Esophagus squamous epithelium (tissue), 5 donors: Measurements from ENCODE around the gene TPD52L2. TPM values are rescaled to one million over a fixed set of nuclear protein-coding genes. Genes with fewer than 3 reads are reported as not detected.

Source experiments
- DNase-seq: peaks from one replicate; lab custom pipeline; 2025; lab: John Stamatoyannopoulos, UW
- H3K27ac ChIP-seq, 4 donors: fragments of 200-600 bp; sonication (generic); one replicate each; pipeline ENCODE4 v1.5.1; 2016 to 2019; ENCODE audit warnings: mild to moderate bottlenecking in 1 of 4
- H3K27me3 ChIP-seq, 4 donors: fragments of 200-600 bp; sonication (generic); 1 replicate in 3 of 4; 2 replicates in 1 of 4; pipeline versions ENCODE4 v1.5.1 to v1.6.0; 2017 to 2021; ENCODE audit warnings: antibody characterized with exemption in 1 of 4
- H3K36me3 ChIP-seq, 3 donors: fragments of 200-600 bp; sonication (generic); one replicate each; pipeline ENCODE4 v1.5.1; 2016 to 2019
- H3K4me1 ChIP-seq, 3 donors: fragments of 200-600 bp; sonication (generic); one replicate each; pipeline ENCODE4 v1.5.1; 2017 to 2019
- H3K4me3 ChIP-seq, 4 donors: fragments of 200-600 bp; sonication (generic); 1 replicate in 3 of 4; 2 replicates in 1 of 4; pipeline ENCODE4 v1.5.1; 2016 to 2019; ENCODE audit warnings: mild to moderate bottlenecking in 2 of 4, moderate library complexity in 1 of 4
- H3K9me3 ChIP-seq, 3 donors: fragments of 200-600 bp; sonication (generic); one replicate each; pipeline ENCODE4 v1.5.1; 2016 to 2019
- POLR2A ChIP-seq, 4 donors: fragments of 450-650 bp; IDR thresholded peaks; one replicate each; pipeline ENCODE4 v1.6.1; 2017; ENCODE audit warnings: antibody characterized with exemption in 4 of 4, mild to moderate bottlenecking in 4 of 4, moderate library complexity in 3 of 4
- WGBS, 2 donors: methylation state at CpG; one replicate each; pipeline ENCODE4 v1.1.5; 2018; 5-methylcytosine and 5-hydroxymethylcytosine counted together
- intact Hi-C: fragments of 100-400 bp; cut with DNase I; formaldehyde crosslinking; loops from one replicate; pipeline ENCODE4 v1.15.0; 2022
- total RNA-seq, 4 donors: library from RNA; depleted of rRNA; stranded (reverse); fragments of >200 nt; gene quantifications; one replicate each; pipeline ENCODE4 v1.1.0, GENCODE V29; 2016
- TF ChIP-seq, protein P1 (sequence below), 6 experiments: fragments of 450-650 bp in 4 of 6; fragments of 200-600 bp in 2 of 6; sonication (generic) in 2 of 6; IDR thresholded peaks; one replicate each; pipeline ENCODE4 v1.5.1; 2016 to 2019; ENCODE audit warnings: antibody characterized with exemption in 6 of 6, mild to moderate bottlenecking in 4 of 6, moderate library complexity in 4 of 6
- donor health status: DM: yes; HTN: yes; CAD: no.

The TPD52L2 gene
- total RNA-seq, 4 donors from 2014 or later: 97.1 to 124 (median 116) TPM

DNA sequence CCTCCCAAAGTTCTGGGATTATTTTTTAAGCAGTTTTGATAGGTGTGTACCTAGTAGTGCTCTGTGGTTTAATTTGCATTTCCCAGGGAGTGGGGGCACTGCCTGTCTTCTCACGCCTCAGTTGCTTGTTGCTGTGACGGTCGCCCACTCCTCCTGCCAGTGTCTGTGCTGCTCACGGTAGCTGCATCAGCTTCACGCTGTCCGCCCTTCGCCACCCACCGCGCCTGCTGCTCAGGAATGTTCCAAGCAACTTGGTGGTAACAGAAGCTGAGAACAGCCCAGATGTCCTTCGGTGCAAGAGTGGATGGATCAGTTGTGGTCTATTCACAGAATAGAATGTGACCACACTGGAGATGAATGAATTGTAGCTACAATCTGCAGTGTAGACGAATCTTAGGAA lies 52.7 kb downstream of the TPD52L2 start:
- DNase-seq: no peak
- Histone ChIP-seq H3K9me3 (no peaks in the 10 kb centered on the region), H3K27me3 (no peaks in the 10 kb centered on the region), H3K36me3 (peaks cover 2 to 79% (median 5%) of the 10 kb centered on the region in 3 donors), H3K27ac (no peak overlapping the region), H3K4me1 (peaks cover 0 to 13% (median 0%) of the 10 kb centered on the region in 3 donors), H3K4me3 (no peak overlapping the region)
- no peak for TF ChIP-seq POLR2A (IDR thresholded peaks at IDR 0.05)
- TF ChIP-seq, protein P1, sequence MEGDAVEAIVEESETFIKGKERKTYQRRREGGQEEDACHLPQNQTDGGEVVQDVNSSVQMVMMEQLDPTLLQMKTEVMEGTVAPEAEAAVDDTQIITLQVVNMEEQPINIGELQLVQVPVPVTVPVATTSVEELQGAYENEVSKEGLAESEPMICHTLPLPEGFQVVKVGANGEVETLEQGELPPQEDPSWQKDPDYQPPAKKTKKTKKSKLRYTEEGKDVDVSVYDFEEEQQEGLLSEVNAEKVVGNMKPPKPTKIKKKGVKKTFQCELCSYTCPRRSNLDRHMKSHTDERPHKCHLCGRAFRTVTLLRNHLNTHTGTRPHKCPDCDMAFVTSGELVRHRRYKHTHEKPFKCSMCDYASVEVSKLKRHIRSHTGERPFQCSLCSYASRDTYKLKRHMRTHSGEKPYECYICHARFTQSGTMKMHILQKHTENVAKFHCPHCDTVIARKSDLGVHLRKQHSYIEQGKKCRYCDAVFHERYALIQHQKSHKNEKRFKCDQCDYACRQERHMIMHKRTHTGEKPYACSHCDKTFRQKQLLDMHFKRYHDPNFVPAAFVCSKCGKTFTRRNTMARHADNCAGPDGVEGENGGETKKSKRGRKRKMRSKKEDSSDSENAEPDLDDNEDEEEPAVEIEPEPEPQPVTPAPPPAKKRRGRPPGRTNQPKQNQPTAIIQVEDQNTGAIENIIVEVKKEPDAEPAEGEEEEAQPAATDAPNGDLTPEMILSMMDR (IDR thresholded peaks at IDR 0.05): no peak
- intact Hi-C loops: no loop called here
- 93 to 94% methylated on average over 10 to 11 of the region's 11 CpGs for WGBS, 2 donors

DNA sequence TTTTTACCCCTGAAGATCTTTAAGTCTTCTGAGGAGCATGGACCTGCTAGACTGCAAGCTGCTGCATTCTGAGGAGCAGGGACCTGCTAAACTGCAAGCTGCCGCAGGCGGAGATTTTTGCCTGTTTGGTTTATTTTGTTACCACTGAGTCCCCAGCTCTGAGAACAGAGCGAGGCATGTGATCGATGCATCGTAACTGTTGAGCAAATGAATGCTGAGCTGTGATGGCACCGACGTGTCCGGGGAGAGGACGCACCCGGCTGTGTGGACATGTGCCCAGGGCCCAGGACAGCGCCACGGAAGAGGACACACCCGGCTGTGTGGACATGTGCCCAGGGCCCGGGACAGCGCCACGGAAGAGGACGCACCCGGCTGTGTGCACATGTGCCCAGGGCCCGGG lies 54.1 kb downstream of the TPD52L2 start:
- no peak for DNase-seq
- peaks cover 2 to 85% (median 5%) of the 10 kb centered on the region in 3 donors for H3K36me3 ChIP-seq
- H3K9me3 ChIP-seq: no peaks in the 10 kb centered on the region
- TF ChIP-seq, protein P1 (IDR thresholded peaks at IDR 0.05): no peak
- no peak for TF ChIP-seq POLR2A (IDR thresholded peaks at IDR 0.05)
- intact Hi-C loops: no loop called here
- H3K27me3 ChIP-seq: no peaks in the 10 kb centered on the region
- H3K27ac ChIP-seq: no peak overlapping the region
- WGBS, 2 donors: 94 to 96% methylated on average over 5 to 6 of the region's 19 CpGs
- no peak overlapping the region for H3K4me3 ChIP-seq
- peaks cover 0 to 9% (median 0%) of the 10 kb centered on the region in 3 donors for H3K4me1 ChIP-seq

DNA sequence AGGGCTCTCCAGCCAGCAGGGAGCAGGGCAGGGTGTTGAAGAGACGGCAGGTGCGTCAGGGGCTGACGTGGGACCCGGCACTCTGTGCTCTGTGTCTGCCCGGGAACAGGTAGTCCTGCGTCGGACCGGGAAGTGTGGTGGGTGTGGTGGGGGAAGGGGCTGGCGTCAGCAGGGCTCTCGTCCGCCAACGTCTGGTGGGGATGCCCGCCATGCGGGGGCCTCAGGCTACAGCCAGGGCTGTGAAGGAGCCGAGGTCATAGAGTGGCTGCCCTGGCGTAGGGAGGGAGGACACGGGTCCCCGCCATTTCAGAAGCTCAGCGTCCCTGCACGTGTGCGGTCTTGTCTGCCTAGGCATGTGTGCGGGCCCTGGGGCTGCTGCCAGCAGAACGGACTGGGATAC lies 55.2 kb downstream of the TPD52L2 start:
- no peak for TF ChIP-seq POLR2A (IDR thresholded peaks at IDR 0.05)
- TF ChIP-seq, protein P1 (IDR thresholded peaks at IDR 0.05): no peak
- Histone ChIP-seq H3K27me3 (no peaks in the 10 kb centered on the region), H3K4me3 (no peak overlapping the region), H3K27ac (no peak overlapping the region), H3K36me3 (peaks cover 2 to 88% (median 5%) of the 10 kb centered on the region in 3 donors), H3K4me1 (peaks cover 0 to 9% (median 0%) of the 10 kb centered on the region in 3 donors), H3K9me3 (no peaks in the 10 kb centered on the region)
- DNase-seq: no peak
- intact Hi-C loops: no loop called here
- 83 to 85% methylated on average over 17 to 23 of the region's 23 CpGs for WGBS, 2 donors

DNA sequence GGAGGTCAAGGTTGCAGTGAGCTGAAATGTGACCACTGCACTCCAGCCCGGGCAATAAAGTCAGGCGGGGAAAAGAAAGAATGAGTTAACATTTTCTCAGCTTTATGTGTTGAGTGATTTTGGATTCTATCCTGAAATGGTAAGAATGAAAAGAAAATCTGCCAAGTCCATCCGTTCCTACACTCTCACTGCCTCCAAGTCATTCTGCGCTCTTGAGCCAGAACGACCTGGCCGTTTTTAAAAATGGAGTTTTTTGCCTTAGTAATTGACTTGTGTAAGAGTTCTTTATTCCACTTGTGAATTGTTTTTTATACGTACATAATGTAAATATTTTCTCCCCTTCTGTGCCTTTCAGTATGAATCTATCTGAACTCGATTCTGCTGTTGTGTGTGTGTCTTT lies 58.6 kb downstream of the TPD52L2 start:
- Histone ChIP-seq H3K9me3 (no peaks in the 10 kb centered on the region), H3K27me3 (no peaks in the 10 kb centered on the region), H3K36me3 (peaks cover 8 to 94% (median 11%) of the 10 kb centered on the region in 3 donors), H3K27ac (no peak overlapping the region), H3K4me3 (no peak overlapping the region), H3K4me1 (peaks cover 0 to 15% (median 0%) of the 10 kb centered on the region in 3 donors)
- intact Hi-C loops: no loop called here
- no peak for DNase-seq
- no peak for TF ChIP-seq POLR2A (IDR thresholded peaks at IDR 0.05)
- TF ChIP-seq, protein P1 (IDR thresholded peaks at IDR 0.05): no peak
- 67 to 75% methylated on average over 8 of the region's 8 CpGs for WGBS, 2 donors

DNA sequence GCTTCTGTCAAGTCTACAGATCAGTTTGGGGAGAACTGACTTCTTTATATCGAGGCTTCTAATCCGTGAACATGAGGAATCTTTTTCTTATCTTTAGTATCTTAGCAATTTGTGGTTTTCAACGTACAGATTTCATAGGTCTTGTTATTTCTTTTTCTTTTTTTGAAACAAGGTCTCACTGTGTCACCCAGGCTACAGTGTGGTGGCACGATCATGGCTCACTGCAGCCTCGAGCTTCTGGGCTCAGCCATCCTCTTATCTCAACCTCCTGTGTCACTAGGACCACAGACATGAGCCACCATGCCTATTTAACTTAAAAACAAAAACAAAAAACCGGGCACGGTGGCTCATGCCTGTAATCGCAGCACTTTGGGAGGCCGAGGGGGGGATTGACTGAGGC lies 59.2 kb downstream of the TPD52L2 start:
- Histone ChIP-seq H3K36me3 (peaks cover 14 to 94% (median 17%) of the 10 kb centered on the region in 3 donors), H3K27ac (no peak overlapping the region), H3K27me3 (no peaks in the 10 kb centered on the region), H3K9me3 (no peaks in the 10 kb centered on the region), H3K4me1 (peaks cover 0 to 15% (median 0%) of the 10 kb centered on the region in 3 donors), H3K4me3 (no peak overlapping the region)
- TF ChIP-seq POLR2A (IDR thresholded peaks at IDR 0.05): no peak
- TF ChIP-seq, protein P1 (IDR thresholded peaks at IDR 0.05): no peak
- intact Hi-C loops: no loop called here
- no peak for DNase-seq
- 70 to 78% methylated on average over 8 to 9 of the region's 9 CpGs for WGBS, 2 donors
